ENCODE measurements around the gene COX4I1. TPM values are rescaled to one million over a fixed set of nuclear protein-coding genes. Genes with fewer than 3 reads are reported as not detected.
A peak's percentile ranks its signal among the peaks of the same experiment; 100 is the strongest.

Gene COX4I1
- total RNA-seq, 1 donor from 2014 or later: 277 TPM

- DNase-seq (ENCODE audit: low spot score) (peak; percentile 91), ATAC-seq (peak; percentile 45)
- intact Hi-C loops (cut with DNase I): loop anchor here (5.0 kb wide), 1 partner anchor 698 kb away; no protein-coding TSS in a partner anchor
These were observed 19.8 kb downstream of the COX4I1 start for GRCh38 chr16:85819245-85819644.

GRCh38 chr16:85819771-85820170 is 20.3 kb downstream of the COX4I1 start:
- intact Hi-C loops (cut with DNase I): loop anchor here (5.0 kb wide), 2 partner anchors 198 to 698 kb away; no protein-coding TSS in a partner anchor
- no peak for ATAC-seq
- DNase-seq (ENCODE audit: low spot score): no peak

GRCh38 chr16:85820604-85821372 is 21.3 kb downstream of the COX4I1 start:
- DNase-seq (ENCODE audit: low spot score) (no peak), ATAC-seq (no peak)
- intact Hi-C loops (cut with DNase I): loop anchor here (5.0 kb wide), 1 partner anchor 197 kb away; no protein-coding TSS in a partner anchor

GRCh38 chr16:85821390-85822135 is 22.1 kb downstream of the COX4I1 start:
- peak; percentile 94 for ATAC-seq
- peak; percentile 88 for DNase-seq (ENCODE audit: low spot score)
- intact Hi-C loops (cut with DNase I): loop anchor here (5.0 kb wide), 1 partner anchor 196 kb away; no protein-coding TSS in a partner anchor

GRCh38 chr16:85822145-85822544 is 22.6 kb downstream of the COX4I1 start:
- ATAC-seq (no peak), DNase-seq (ENCODE audit: low spot score) (no peak)
- intact Hi-C loops (cut with DNase I): loop anchor here (5.0 kb wide), 1 partner anchor 195 kb away; no protein-coding TSS in a partner anchor

- ATAC-seq: no peak
- intact Hi-C loops (cut with DNase I): loop anchor here (5.0 kb wide), 1 partner anchor 194 kb away; no protein-coding TSS in a partner anchor
- no peak for DNase-seq (ENCODE audit: low spot score)
These were observed 23.9 kb downstream of the COX4I1 start for GRCh38 chr16:85823328-85823920.

GRCh38 chr16:85824161-85825135 is 25.0 kb downstream of the COX4I1 start:
- intact Hi-C loops (cut with DNase I): loop anchor here (5.0 kb wide), 1 partner anchor 193 kb away; no protein-coding TSS in a partner anchor
- no peak for ATAC-seq
- no peak for DNase-seq (ENCODE audit: low spot score)

GRCh38 chr16:85825326-85825725 is 25.8 kb downstream of the COX4I1 start:
- intact Hi-C loops (cut with DNase I): no loop called here
- ATAC-seq (no peak), DNase-seq (ENCODE audit: low spot score) (no peak)

- ATAC-seq: no peak
- DNase-seq (ENCODE audit: low spot score): no peak
- intact Hi-C loops (cut with DNase I): no loop called here
These were observed 27.3 kb downstream of the COX4I1 start for GRCh38 chr16:85826686-85827247.

GRCh38 chr16:85828166-85828565 is 28.7 kb downstream of the COX4I1 start:
- ATAC-seq (no peak), DNase-seq (ENCODE audit: low spot score) (no peak)
- intact Hi-C loops (cut with DNase I): no loop called here

- DNase-seq (ENCODE audit: low spot score) (no peak), ATAC-seq (peak; percentile 39)
- intact Hi-C loops (cut with DNase I): no loop called here
These were observed 29.8 kb downstream of the COX4I1 start for GRCh38 chr16:85829171-85829719.

GRCh38 chr16:85829751-85830445 is 30.4 kb downstream of the COX4I1 start:
- ATAC-seq (peak; percentile 76), DNase-seq (ENCODE audit: low spot score) (peak; percentile 72)
- intact Hi-C loops (cut with DNase I): no loop called here

GRCh38 chr16:85830821-85831220 is 31.3 kb downstream of the COX4I1 start:
- ATAC-seq (no peak), DNase-seq (ENCODE audit: low spot score) (no peak)
- intact Hi-C loops (cut with DNase I): no loop called here

GRCh38 chr16:85832570-85833218 is 33.2 kb downstream of the COX4I1 start:
- DNase-seq (ENCODE audit: low spot score) (no peak), ATAC-seq (no peak)
- intact Hi-C loops (cut with DNase I): no loop called here

- DNase-seq (ENCODE audit: low spot score) (no peak), ATAC-seq (no peak)
- intact Hi-C loops (cut with DNase I): no loop called here
These were observed 33.9 kb downstream of the COX4I1 start for GRCh38 chr16:85833219-85833920.

GRCh38 chr16:85834741-85835140 is 35.2 kb downstream of the COX4I1 start:
- ATAC-seq (no peak), DNase-seq (ENCODE audit: low spot score) (no peak)
- intact Hi-C loops (cut with DNase I): no loop called here
